ENCODE results near the gene KIF26B.

KIF26B gene

GRCh38 chr1:245222931-245223595 lies 68.3 kb downstream of the KIF26B start:
- Mint-ChIP-seq H3K4me1 (no peaks in the 10 kb centered on the region), H3K4me3 (no peak overlapping the region), H3K9me3 (no peaks in the 10 kb centered on the region), H3K27me3 (no peaks in the 10 kb centered on the region), H3K27ac (no peak overlapping the region)
- ATAC-seq (no peak), DNase-seq (no peak)

- Mint-ChIP-seq H3K27me3 (no peaks in the 10 kb centered on the region), H3K4me1 (no peaks in the 10 kb centered on the region), H3K27ac (no peak overlapping the region), H3K9me3 (no peaks in the 10 kb centered on the region), H3K4me3 (no peak overlapping the region)
- DNase-seq (no peak), ATAC-seq (no peak)
Measured at GRCh38 chr1:245225322-245226202, 70.8 kb downstream of the KIF26B start.

GRCh38 chr1:245226203-245226499 lies 71.4 kb downstream of the KIF26B start:
- no peak overlapping the region for H3K4me3 Mint-ChIP-seq
- ATAC-seq (no peak), DNase-seq (no peak)
- no peaks in the 10 kb centered on the region for H3K9me3 Mint-ChIP-seq
- H3K27me3 Mint-ChIP-seq, result no peaks in the 10 kb centered on the region
- no peak overlapping the region for H3K27ac Mint-ChIP-seq
- H3K4me1 Mint-ChIP-seq, result no peaks in the 10 kb centered on the region

- no peaks in the 10 kb centered on the region for H3K9me3 Mint-ChIP-seq
- H3K4me1 Mint-ChIP-seq, result no peaks in the 10 kb centered on the region
- no peak overlapping the region for H3K27ac Mint-ChIP-seq
Measured at GRCh38 chr1:245229051-245229450, 74.3 kb downstream of the KIF26B start.

GRCh38 chr1:245232931-245233330 lies 78.1 kb downstream of the KIF26B start:
- Mint-ChIP-seq H3K4me1 (no peaks in the 10 kb centered on the region), H3K4me3 (no peak overlapping the region), H3K27me3 (no peaks in the 10 kb centered on the region), H3K9me3 (no peaks in the 10 kb centered on the region), H3K27ac (no peak overlapping the region)
- ATAC-seq, result no peak
- DNase-seq, result no peak

More at GRCh38 chr1:245229051-245229450, 74.3 kb downstream of the KIF26B start:
- H3K27me3 Mint-ChIP-seq, result no peaks in the 10 kb centered on the region
- DNase-seq (no peak), ATAC-seq (no peak)
- no peak overlapping the region for H3K4me3 Mint-ChIP-seq

- DNase-seq (no peak), ATAC-seq (peak; percentile 20)
- Mint-ChIP-seq H3K27ac (no peak overlapping the region), H3K9me3 (no peaks in the 10 kb centered on the region), H3K4me3 (no peak overlapping the region), H3K4me1 (no peaks in the 10 kb centered on the region), H3K27me3 (peaks cover 7% of the 10 kb centered on the region)
Measured at GRCh38 chr1:245234217-245235081, 79.7 kb downstream of the KIF26B start.

- H3K4me3 Mint-ChIP-seq, result no peak overlapping the region
- H3K27ac Mint-ChIP-seq, result no peak overlapping the region
- no peak for ATAC-seq
- H3K4me1 Mint-ChIP-seq, result no peaks in the 10 kb centered on the region
- H3K27me3 Mint-ChIP-seq, result peaks cover 9% of the 10 kb centered on the region
- H3K9me3 Mint-ChIP-seq, result no peaks in the 10 kb centered on the region
- no peak for DNase-seq
Measured at GRCh38 chr1:245235156-245235555, 80.4 kb downstream of the KIF26B start.

- peaks cover 21% of the 10 kb centered on the region for H3K27me3 Mint-ChIP-seq
- no peak for ATAC-seq
- H3K9me3 Mint-ChIP-seq, result no peaks in the 10 kb centered on the region
- H3K4me3 Mint-ChIP-seq, result no peak overlapping the region
- H3K4me1 Mint-ChIP-seq, result no peaks in the 10 kb centered on the region
- DNase-seq, result no peak
- H3K27ac Mint-ChIP-seq, result no peak overlapping the region
Measured at GRCh38 chr1:245240648-245241165, 85.9 kb downstream of the KIF26B start.

GRCh38 chr1:245241526-245242130 lies 86.8 kb downstream of the KIF26B start:
- ATAC-seq (no peak), DNase-seq (no peak)
- peaks cover 21% of the 10 kb centered on the region for H3K27me3 Mint-ChIP-seq
- no peak overlapping the region for H3K27ac Mint-ChIP-seq
- no peak overlapping the region for H3K4me3 Mint-ChIP-seq
- no peaks in the 10 kb centered on the region for H3K9me3 Mint-ChIP-seq
- H3K4me1 Mint-ChIP-seq, result no peaks in the 10 kb centered on the region

GRCh38 chr1:245242989-245243388 lies 88.2 kb downstream of the KIF26B start:
- Mint-ChIP-seq H3K9me3 (no peaks in the 10 kb centered on the region), H3K27me3 (peaks cover 21% of the 10 kb centered on the region), H3K27ac (no peak overlapping the region), H3K4me3 (no peak overlapping the region), H3K4me1 (no peaks in the 10 kb centered on the region)
- DNase-seq, result no peak
- ATAC-seq, result no peak

- no peak overlapping the region for H3K27ac Mint-ChIP-seq
- no peak for DNase-seq
- H3K4me3 Mint-ChIP-seq, result no peak overlapping the region
- H3K27me3 Mint-ChIP-seq, result peaks cover 12% of the 10 kb centered on the region
- no peak for ATAC-seq
- H3K9me3 Mint-ChIP-seq, result no peaks in the 10 kb centered on the region
- no peaks in the 10 kb centered on the region for H3K4me1 Mint-ChIP-seq
Measured at GRCh38 chr1:245245021-245245667, 90.4 kb downstream of the KIF26B start.

GRCh38 chr1:245246433-245246832 lies 91.6 kb downstream of the KIF26B start:
- ATAC-seq (no peak), DNase-seq (no peak)
- H3K4me1 Mint-ChIP-seq, result no peaks in the 10 kb centered on the region
- H3K4me3 Mint-ChIP-seq, result no peak overlapping the region
- no peaks in the 10 kb centered on the region for H3K9me3 Mint-ChIP-seq
- H3K27me3 Mint-ChIP-seq, result no peaks in the 10 kb centered on the region
- H3K27ac Mint-ChIP-seq, result no peak overlapping the region

- DNase-seq, result no peak
- H3K4me1 Mint-ChIP-seq, result no peaks in the 10 kb centered on the region
- no peaks in the 10 kb centered on the region for H3K9me3 Mint-ChIP-seq
- H3K27ac Mint-ChIP-seq, result no peak overlapping the region
- H3K27me3 Mint-ChIP-seq, result no peaks in the 10 kb centered on the region
- H3K4me3 Mint-ChIP-seq, result no peak overlapping the region
- ATAC-seq, result no peak
Measured at GRCh38 chr1:245247356-245247755, 92.6 kb downstream of the KIF26B start.

GRCh38 chr1:245247801-245248200 lies 93.0 kb downstream of the KIF26B start:
- ATAC-seq (no peak), DNase-seq (no peak)
- Mint-ChIP-seq H3K27me3 (no peaks in the 10 kb centered on the region), H3K4me1 (no peaks in the 10 kb centered on the region), H3K27ac (no peak overlapping the region), H3K4me3 (no peak overlapping the region), H3K9me3 (no peaks in the 10 kb centered on the region)

GRCh38 chr1:245248231-245248731 lies 93.5 kb downstream of the KIF26B start:
- ATAC-seq (no peak), DNase-seq (no peak)
- no peaks in the 10 kb centered on the region for H3K9me3 Mint-ChIP-seq
- no peak overlapping the region for H3K4me3 Mint-ChIP-seq
- no peaks in the 10 kb centered on the region for H3K27me3 Mint-ChIP-seq
- no peak overlapping the region for H3K27ac Mint-ChIP-seq
- H3K4me1 Mint-ChIP-seq, result no peaks in the 10 kb centered on the region

Measured in stimulated activated naive CD8-positive, alpha-beta T cell treated with anti-CD3 and anti-CD28 coated beads, Interleukin-15, amount 100 ng/mL, for 72 hours (primary cell).